SU-DHL-6 (cell line): ENCODE data around the gene PSG4.
"Not testable (repeated sequence)": the region's sequence is repeated elsewhere in the genome, so short reads cannot be mapped to it uniquely, and the experiment has no call there.

ENCODE experiments used
- H2AFZ ChIP-seq: fragments of 200-600 bp; sonication (generic); 2 replicates; pipeline ENCODE4 v1.6.1; 2014; ENCODE audit warnings: low read depth, mild to moderate bottlenecking, moderate library complexity, mixed read lengths, antibody characterized with exemption, low read length; ENCODE audit not compliant: severe bottlenecking
- H3F3A ChIP-seq: fragments of 200-600 bp; shearing (Covaris generic); 2 replicates; pipeline ENCODE4 v1.6.0; 2016; ENCODE audit warnings: antibody characterized with exemption, mild to moderate bottlenecking; ENCODE audit not compliant: insufficient read depth
- H3K27ac ChIP-seq: fragments of 200-600 bp; sonication (generic); 2 replicates; pipeline ENCODE4 v1.5.1; 2016; ENCODE audit warnings: low read depth, mild to moderate bottlenecking, low read length, moderate library complexity, mixed read lengths
- H3K27me3 ChIP-seq: fragments of 200-600 bp; sonication (generic), shearing (Covaris generic); 2 replicates; pipeline ENCODE4 v1.6.0; 2014; ENCODE audit warnings: mild to moderate bottlenecking, low read length
- H3K36me3 ChIP-seq: fragments of 200-600 bp; sonication (generic); 2 replicates; pipeline ENCODE4 v1.6.1; 2014; ENCODE audit warnings: mild to moderate bottlenecking, low read length, mixed read lengths
- H3K4me2 ChIP-seq: fragments of 300-600, 200-600 bp; shearing (Covaris generic), sonication (generic); 2 replicates; pipeline ENCODE4 v1.6.0; 2014; ENCODE audit warnings: low read length, low read depth, mild to moderate bottlenecking; ENCODE audit not compliant: poor library complexity, severe bottlenecking
- H3K4me3 ChIP-seq: fragments of 200-600 bp; sonication (generic); 2 replicates; pipeline ENCODE4 v1.5.1; 2014; ENCODE audit warnings: antibody characterized with exemption, low read length, mild to moderate bottlenecking, mixed read lengths; ENCODE audit not compliant: insufficient read depth, poor library complexity, severe bottlenecking
- H3K79me2 ChIP-seq: fragments of 200-600 bp; sonication (generic); 2 replicates; pipeline ENCODE4 v1.6.1; 2014; ENCODE audit warnings: mild to moderate bottlenecking, low read length, moderate library complexity; ENCODE audit not compliant: insufficient read depth
- H3K9ac ChIP-seq: fragments of 200-600 bp; sonication (generic); 2 replicates; pipeline ENCODE4 v1.7.0; 2014; ENCODE audit warnings: mild to moderate bottlenecking, low read length
- H3K9me2 ChIP-seq: fragments of 200-600 bp; sonication (generic); replicated peaks from 2 replicates; pipeline ENCODE4 v1.6.1; 2014; ENCODE audit warnings: low read length; ENCODE audit not compliant: insufficient read depth
- H3K9me3 ChIP-seq: fragments of 200-600 bp; sonication (generic); 2 replicates; pipeline ENCODE4 v1.6.1; 2014; ENCODE audit warnings: low read length, mixed read lengths; ENCODE audit not compliant: insufficient read depth
- H4K20me1 ChIP-seq: fragments of 200-600 bp; sonication (generic); 2 replicates; pipeline ENCODE4 v1.6.1; 2014; ENCODE audit warnings: low read depth, mild to moderate bottlenecking, antibody characterized with exemption, low read length, moderate library complexity, mixed read lengths
- EZH2phosphoT487 ChIP-seq: fragments of 200-600 bp; sonication (generic), shearing (Covaris generic); conservative IDR thresholded peaks from 2 replicates; pipeline ENCODE4 v1.6.1; 2018; ENCODE audit warnings: mild to moderate bottlenecking, antibody characterized with exemption, low read length, moderate library complexity, mixed read lengths
- TF ChIP-seq, protein P1 (sequence below): fragments of 200-600 bp; sonication (generic); IDR thresholded peaks from one replicate; pipeline ENCODE4 v1.5.1; 2017; ENCODE audit warnings: antibody characterized with exemption, mild to moderate bottlenecking, low read length, moderate library complexity; ENCODE audit not compliant: insufficient read depth, poor library complexity, severe bottlenecking

Gene PSG4

DNA sequence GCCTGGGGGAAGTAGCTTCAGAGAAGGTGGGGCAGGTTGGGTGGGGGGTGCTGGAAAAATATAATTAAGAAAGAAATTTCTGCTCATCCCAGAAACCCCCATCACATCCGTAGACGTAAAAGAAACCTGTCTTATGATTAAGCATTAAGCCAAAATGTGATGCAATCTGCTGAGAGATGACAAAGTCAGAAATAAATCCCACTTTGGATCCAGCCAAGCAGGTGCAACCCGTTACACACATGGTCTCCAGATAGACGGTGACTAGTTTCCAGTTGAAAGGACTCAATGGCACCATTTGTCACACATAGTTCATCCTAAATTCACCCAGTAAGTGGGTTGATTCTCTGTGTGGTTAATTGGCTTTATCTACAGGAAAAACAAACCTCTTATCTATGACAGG is 53.2 kb downstream of the PSG4 start:
- Histone ChIP-seq H3K9me3 (no peaks in the 10 kb centered on the region), H3K4me2 (no peak overlapping the region)

DNA sequence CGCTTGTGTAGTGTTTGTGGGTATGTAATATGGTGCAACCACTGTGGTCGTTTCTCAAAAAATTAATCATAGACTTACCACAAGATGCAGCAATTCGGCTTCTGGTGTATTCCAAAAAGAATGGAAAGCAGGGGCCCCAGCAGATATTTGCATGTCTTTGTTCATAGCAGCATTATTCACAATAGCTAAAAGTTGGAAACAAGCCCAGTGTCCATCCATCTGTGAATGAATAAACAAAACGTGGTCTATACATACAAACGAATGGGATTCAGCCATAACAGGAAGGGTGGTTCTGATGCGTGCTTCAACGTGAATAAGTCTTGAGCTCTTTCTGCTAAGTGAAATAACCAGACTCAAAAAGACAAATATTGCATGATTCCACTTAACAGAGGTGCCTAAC is 55.6 kb downstream of the PSG4 start:
- H2AFZ ChIP-seq, H3K9me2 ChIP-seq, H3K79me2 ChIP-seq, H3K36me3 ChIP-seq, H3K9ac ChIP-seq, H3K27ac ChIP-seq, H3K4me3 ChIP-seq, H3K9me3 ChIP-seq, H3F3A ChIP-seq, H3K27me3 ChIP-seq, H3K4me2 ChIP-seq, H4K20me1 ChIP-seq: not testable (repeated sequence)

More for the DNA sequence above, 53.2 kb downstream of the PSG4 start:
- H3K9ac ChIP-seq, result no peak overlapping the region
- no peak overlapping the region for H2AFZ ChIP-seq
- H3K4me3 ChIP-seq, result no peak overlapping the region
- no peaks in the 10 kb centered on the region for H3K9me2 ChIP-seq
- TF ChIP-seq, protein P1, sequence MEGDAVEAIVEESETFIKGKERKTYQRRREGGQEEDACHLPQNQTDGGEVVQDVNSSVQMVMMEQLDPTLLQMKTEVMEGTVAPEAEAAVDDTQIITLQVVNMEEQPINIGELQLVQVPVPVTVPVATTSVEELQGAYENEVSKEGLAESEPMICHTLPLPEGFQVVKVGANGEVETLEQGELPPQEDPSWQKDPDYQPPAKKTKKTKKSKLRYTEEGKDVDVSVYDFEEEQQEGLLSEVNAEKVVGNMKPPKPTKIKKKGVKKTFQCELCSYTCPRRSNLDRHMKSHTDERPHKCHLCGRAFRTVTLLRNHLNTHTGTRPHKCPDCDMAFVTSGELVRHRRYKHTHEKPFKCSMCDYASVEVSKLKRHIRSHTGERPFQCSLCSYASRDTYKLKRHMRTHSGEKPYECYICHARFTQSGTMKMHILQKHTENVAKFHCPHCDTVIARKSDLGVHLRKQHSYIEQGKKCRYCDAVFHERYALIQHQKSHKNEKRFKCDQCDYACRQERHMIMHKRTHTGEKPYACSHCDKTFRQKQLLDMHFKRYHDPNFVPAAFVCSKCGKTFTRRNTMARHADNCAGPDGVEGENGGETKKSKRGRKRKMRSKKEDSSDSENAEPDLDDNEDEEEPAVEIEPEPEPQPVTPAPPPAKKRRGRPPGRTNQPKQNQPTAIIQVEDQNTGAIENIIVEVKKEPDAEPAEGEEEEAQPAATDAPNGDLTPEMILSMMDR, result no peak
- TF ChIP-seq EZH2phosphoT487, result no peak
- no peaks in the 10 kb centered on the region for H3K27me3 ChIP-seq
- no peaks in the 10 kb centered on the region for H3K36me3 ChIP-seq
- H3K27ac ChIP-seq, result no peak overlapping the region
- H3F3A ChIP-seq, result no peaks in the 10 kb centered on the region
- no peaks in the 10 kb centered on the region for H4K20me1 ChIP-seq
- H3K79me2 ChIP-seq, result no peaks in the 10 kb centered on the region

DNA sequence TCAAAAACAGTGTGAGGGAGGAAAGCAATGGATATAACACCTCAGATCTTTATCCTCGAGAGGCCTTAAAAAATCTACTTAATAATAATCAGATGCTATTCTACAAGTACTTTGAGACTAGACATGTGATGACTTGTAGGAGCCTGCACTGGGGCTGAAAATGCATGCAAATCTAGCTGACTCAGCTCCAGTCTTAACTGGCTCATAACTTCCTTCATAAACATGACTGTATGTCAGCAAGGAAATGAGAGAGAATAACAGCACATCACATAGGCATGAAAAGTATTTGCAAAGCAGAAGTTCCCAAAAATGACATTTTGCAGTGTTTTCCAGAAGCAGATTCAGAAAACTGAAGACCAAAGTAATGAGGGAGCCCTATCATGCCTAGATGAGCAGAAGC is 57.2 kb downstream of the PSG4 start:
- Histone ChIP-seq H3K27ac (no peak overlapping the region), H3K9me3 (no peaks in the 10 kb centered on the region)

More for the DNA sequence above, 57.2 kb downstream of the PSG4 start:
- H3K9ac ChIP-seq, result no peak overlapping the region
- no peaks in the 10 kb centered on the region for H3K9me2 ChIP-seq
- H3K4me2 ChIP-seq, result no peak overlapping the region
- no peak overlapping the region for H3K4me3 ChIP-seq
- H2AFZ ChIP-seq, result no peak overlapping the region
- H3F3A ChIP-seq, result no peaks in the 10 kb centered on the region
- no peaks in the 10 kb centered on the region for H4K20me1 ChIP-seq
- TF ChIP-seq EZH2phosphoT487, result no peak
- TF ChIP-seq, protein P1, result no peak
- H3K27me3 ChIP-seq, result no peaks in the 10 kb centered on the region
- H3K36me3 ChIP-seq, result no peaks in the 10 kb centered on the region
- no peaks in the 10 kb centered on the region for H3K79me2 ChIP-seq
